Heart left ventricle (tissue), 16 donors: Measurements from ENCODE around the gene FAM228B. TPM values are rescaled to one million over a fixed set of nuclear protein-coding genes. Genes with fewer than 3 reads are reported as not detected.

ENCODE experiments used
- ATAC-seq, 4 donors: fragments of 200-7000 bp; cut with Tn5 transposase; one replicate each; pipeline ENCODE4 v1.9.1; 2020 to 2022; ENCODE audit warnings: moderate library complexity in 4 of 4, mild to moderate bottlenecking in 3 of 4, moderate number of reproducible peaks in 1 of 4
- DNase-seq, 5 donors: peaks; one replicate each; pipeline ENCODE4 v3.0.0-alpha.2; 2020
- H3K27ac ChIP-seq, 12 donors: fragments of 200-600 bp; sonication (generic) in 4 of 12; one replicate each; pipeline versions ENCODE4 v1.5.0 to v1.8.0; 2016 to 2022; ENCODE audit warnings: mild to moderate bottlenecking in 2 of 12
- H3K27me3 ChIP-seq, 9 donors: fragments of 200-600 bp; sonication (generic) in 2 of 9; one replicate each; pipeline versions ENCODE4 v1.5.1 to v1.8.0; 2016 to 2022; ENCODE audit warnings: mild to moderate bottlenecking in 3 of 9
- H3K36me3 ChIP-seq, 9 donors: fragments of 200-600 bp; sonication (generic) in 2 of 9; one replicate each; pipeline versions ENCODE4 v1.5.0 to v1.8.0; 2018 to 2022; ENCODE audit warnings: mild to moderate bottlenecking in 2 of 9
- H3K4me1 ChIP-seq, 12 donors: fragments of 200-600 bp; sonication (generic) in 4 of 12; one replicate each; pipeline versions ENCODE4 v1.5.0 to v1.8.0; 2016 to 2022; ENCODE audit warnings: mild to moderate bottlenecking in 3 of 12
- H3K4me3 ChIP-seq, 12 donors: fragments of 200-600 bp; sonication (generic) in 4 of 12; one replicate each; pipeline versions ENCODE4 v1.5.0 to v1.8.0; 2017 to 2022; ENCODE audit warnings: mild to moderate bottlenecking in 9 of 12, moderate library complexity in 4 of 12
- H3K9me3 ChIP-seq, 12 donors: fragments of 200-600 bp; sonication (generic) in 4 of 12; one replicate each; pipeline versions ENCODE4 v1.5.0 to v1.8.0; 2016 to 2022; ENCODE audit warnings: mild to moderate bottlenecking in 1 of 12
- POLR2A ChIP-seq, 2 donors: fragments of 450-650 bp; IDR thresholded peaks; one replicate each; pipeline ENCODE4 v1.6.1; 2017; ENCODE audit warnings: antibody characterized with exemption in 2 of 2, mild to moderate bottlenecking in 2 of 2, moderate library complexity in 2 of 2
- WGBS, 4 donors: extraction: QIAGEN DNeasy Blood & Tissue Kit in 2 of 4; methylation state at CpG; one replicate each; pipeline versions ENCODE4 v1.1.5 to v1.1.7; 2013 to 2018; 5-methylcytosine and 5-hydroxymethylcytosine counted together
- intact Hi-C, 10 donors: fragments of 100-400 bp; cut with DNase I; formaldehyde crosslinking; loops; one replicate each; pipeline versions ENCODE4 v1.11.1 to v1.14.2; 2022
- polyA plus RNA-seq, 2 donors: library from polyadenylated mRNA; stranded (reverse); fragments of 200-250 nt; gene quantifications; one replicate each; pipeline ENCODE4 v1.2.3, GENCODE V29; 2013
- total RNA-seq, 9 donors: library from RNA; depleted of rRNA in 2 of 9; stranded (reverse); fragments of >200 nt in 2 of 9; fragmentation: NEBNext Ultra II Directional in 3 of 9; extraction: Animal tissue kit (Norgen Biotek cat#: 25700) in 3 of 9; gene quantifications; one replicate each; pipeline versions ENCODE4 v1.1.0 to v1.2.4, GENCODE V29; 2016 to 2023
- TF ChIP-seq, protein P1 (sequence below), 12 donors: fragments of 200-600 bp; sonication (generic) in 4 of 12; IDR thresholded peaks; one replicate each; pipeline versions ENCODE4 v1.5.0 to v1.8.0; 2018 to 2022; ENCODE audit warnings: antibody characterized with exemption in 12 of 12, mild to moderate bottlenecking in 5 of 12
- donor health status: ischemic (EF 13 %, LVEDD 7.1; RV severe dilation, severe dysfunction).
- donor health status: healthy with polysubstance abuse.
- donor health status: DM: no; HTN: yes; CAD: no.
- donor health status: DM: no; HTN: no; CAD: no.
- donor health status: ischemic (EF 25% LVEDD 6.9; RV normal size, moderate dysfunction).
- donor health status: ischemic (EF 25% LVEDD 5.7; RV mildly dilated, moderate dysfunction).
- donor health status: healthy.
- donor health status: DM: yes; HTN: yes; CAD: no.
- donor health status: ischemic (EF 35%, LVEDD 5.7; RV mildly dilated, moderate dysfunction).
- donor health status: nonischemic (EF 11% LVEDD 7.7; RV severe dilation, severe dysfunction).
- donor health status: DM: yes; HTN: yes; CAD: no.
- donor health status: PGD.
- donor health status: ischemic (EF 29% LVEDD 5.4; RV normal size, mild dysfunction).
- donor health status: nonischemic (EF 23%, LVEDD 6.1; RV moderate dilation, normal function).

The FAM228B gene
- total and polyA plus RNA-seq, 11 donors, result 5.4 to 36.9 (median 21.2) TPM

DNA sequence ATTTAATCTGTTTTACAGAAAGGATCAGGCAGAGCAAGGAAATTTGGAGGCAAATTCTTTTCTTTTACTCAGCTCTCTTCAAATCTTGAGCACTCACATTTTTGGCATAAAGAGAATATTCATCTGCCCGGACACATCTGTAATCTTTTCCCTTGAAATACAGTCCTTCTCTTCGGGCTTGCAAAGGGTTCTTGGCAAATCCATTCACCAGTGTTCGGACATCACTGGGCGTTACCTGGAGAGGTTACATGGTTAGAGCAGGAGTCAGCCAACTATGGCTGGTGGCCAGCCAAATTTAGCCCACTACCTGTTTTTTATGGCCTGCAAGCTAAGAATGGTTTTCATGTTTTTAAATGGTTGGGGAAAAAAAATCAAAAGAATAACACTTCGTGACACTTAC lies 2.2 kb upstream of the FAM228B start:
- H3K27ac ChIP-seq, result no peak overlapping the region
- H3K9me3 ChIP-seq, result no peaks in the 10 kb centered on the region
- DNase-seq (no peak), ATAC-seq (no peak)
- no peak for TF ChIP-seq POLR2A (IDR thresholded peaks at IDR 0.05)
- TF ChIP-seq, protein P1, sequence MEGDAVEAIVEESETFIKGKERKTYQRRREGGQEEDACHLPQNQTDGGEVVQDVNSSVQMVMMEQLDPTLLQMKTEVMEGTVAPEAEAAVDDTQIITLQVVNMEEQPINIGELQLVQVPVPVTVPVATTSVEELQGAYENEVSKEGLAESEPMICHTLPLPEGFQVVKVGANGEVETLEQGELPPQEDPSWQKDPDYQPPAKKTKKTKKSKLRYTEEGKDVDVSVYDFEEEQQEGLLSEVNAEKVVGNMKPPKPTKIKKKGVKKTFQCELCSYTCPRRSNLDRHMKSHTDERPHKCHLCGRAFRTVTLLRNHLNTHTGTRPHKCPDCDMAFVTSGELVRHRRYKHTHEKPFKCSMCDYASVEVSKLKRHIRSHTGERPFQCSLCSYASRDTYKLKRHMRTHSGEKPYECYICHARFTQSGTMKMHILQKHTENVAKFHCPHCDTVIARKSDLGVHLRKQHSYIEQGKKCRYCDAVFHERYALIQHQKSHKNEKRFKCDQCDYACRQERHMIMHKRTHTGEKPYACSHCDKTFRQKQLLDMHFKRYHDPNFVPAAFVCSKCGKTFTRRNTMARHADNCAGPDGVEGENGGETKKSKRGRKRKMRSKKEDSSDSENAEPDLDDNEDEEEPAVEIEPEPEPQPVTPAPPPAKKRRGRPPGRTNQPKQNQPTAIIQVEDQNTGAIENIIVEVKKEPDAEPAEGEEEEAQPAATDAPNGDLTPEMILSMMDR (IDR thresholded peaks at IDR 0.05), result no peak
- WGBS, 4 donors, result 67 to 80% (median 71%) methylated on average over 5 of the region's 5 CpGs
- H3K4me3 ChIP-seq, result no peak overlapping the region
- peaks cover 0 to 6% (median 0%) of the 10 kb centered on the region in 9 donors for H3K36me3 ChIP-seq
- peaks cover 0 to 30% (median 16%) of the 10 kb centered on the region in 12 donors for H3K4me1 ChIP-seq
- intact Hi-C loops, result loop anchor here in 1 of 10 donors (5.0 kb wide), 1 partner anchor 34 kb away; no protein-coding TSS in a partner anchor
- H3K27me3 ChIP-seq, result no peaks in the 10 kb centered on the region

GRCh38 chr2:24121469-24121868 lies 1.8 kb upstream of the FAM228B start:
- peak overlapping the region in 1 of 12 donors; percentile 4 for H3K27ac ChIP-seq
- ATAC-seq (no peak), DNase-seq (no peak)
- no peak overlapping the region for H3K4me3 ChIP-seq
- peaks cover 0 to 30% (median 16%) of the 10 kb centered on the region in 12 donors for H3K4me1 ChIP-seq
- TF ChIP-seq, protein P1 (IDR thresholded peaks at IDR 0.05), result no peak
- no peak for TF ChIP-seq POLR2A (IDR thresholded peaks at IDR 0.05)
- H3K9me3 ChIP-seq, result no peaks in the 10 kb centered on the region
- intact Hi-C loops, result loop anchor here in 1 of 10 donors (5.0 kb wide), 1 partner anchor 34 kb away; no protein-coding TSS in a partner anchor
- WGBS, 4 donors, result 58 to 71% (median 64%) methylated on average over 4 of the region's 4 CpGs
- peaks cover 0 to 6% (median 0%) of the 10 kb centered on the region in 9 donors for H3K36me3 ChIP-seq
- no peaks in the 10 kb centered on the region for H3K27me3 ChIP-seq

DNA sequence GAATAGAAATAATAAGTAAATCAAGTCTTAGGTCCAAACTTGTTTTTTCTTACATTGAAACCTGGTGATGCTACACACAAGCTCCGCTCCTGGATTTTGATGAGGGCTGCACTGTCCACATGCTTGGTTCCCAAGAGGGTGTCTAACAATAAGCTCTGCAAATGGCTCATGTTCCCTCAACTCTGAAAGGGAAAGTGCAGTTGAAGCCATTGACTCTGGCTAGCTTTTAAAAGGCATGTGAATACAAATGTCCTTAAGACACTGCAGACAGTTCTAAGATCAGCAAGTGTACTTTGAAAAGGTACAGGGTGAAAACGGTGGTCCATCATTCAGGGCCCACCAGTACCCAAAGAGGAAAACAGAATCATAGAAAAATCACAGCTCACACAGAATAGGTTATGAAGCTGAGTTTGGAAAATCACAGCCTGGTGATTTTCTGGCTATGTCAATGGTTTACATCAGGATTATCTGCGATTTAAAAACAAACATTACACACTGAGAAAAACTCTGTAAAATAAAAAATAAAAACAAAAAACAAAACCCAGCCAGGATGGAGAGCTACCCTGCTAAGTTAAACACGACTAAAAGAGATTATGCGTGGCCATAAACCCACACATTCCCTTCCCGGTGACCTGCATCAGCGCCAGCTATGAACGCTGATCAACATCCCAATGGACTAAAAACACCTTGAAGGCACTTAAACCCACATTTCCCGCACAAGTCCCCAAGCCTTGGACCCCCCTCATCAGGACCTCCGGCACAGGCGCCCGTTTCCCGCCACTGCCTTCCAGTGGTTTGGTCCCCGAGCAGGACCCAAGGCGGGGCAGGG lies 689 bp upstream of the FAM228B start:
- Histone ChIP-seq H3K4me3 (peak overlapping the region; percentile 39 to 95 (median 83)), H3K4me1 (peaks cover 0 to 30% (median 16%) of the 10 kb centered on the region in 12 donors), H3K27ac (peak overlapping the region; percentile 83 to 97 (median 95)), H3K9me3 (no peaks in the 10 kb centered on the region), H3K27me3 (no peaks in the 10 kb centered on the region), H3K36me3 (peaks cover 0 to 6% (median 0%) of the 10 kb centered on the region in 9 donors)
- ATAC-seq (no peak), DNase-seq (no peak)
- intact Hi-C loops, result loop anchor here in 5 of 10 donors (2.0 to 5.0 kb wide), 2 partner anchors 35 to 38 kb away; partner anchors contain the start of gene TP53I3 (in 4 of the 5)
- WGBS, 4 donors, result 8 to 9% (median 9%) methylated on average over 15 of the region's 15 CpGs
- TF ChIP-seq POLR2A (IDR thresholded peaks at IDR 0.05), result no peak
- TF ChIP-seq, protein P1 (IDR thresholded peaks at IDR 0.05), result no peak

DNA sequence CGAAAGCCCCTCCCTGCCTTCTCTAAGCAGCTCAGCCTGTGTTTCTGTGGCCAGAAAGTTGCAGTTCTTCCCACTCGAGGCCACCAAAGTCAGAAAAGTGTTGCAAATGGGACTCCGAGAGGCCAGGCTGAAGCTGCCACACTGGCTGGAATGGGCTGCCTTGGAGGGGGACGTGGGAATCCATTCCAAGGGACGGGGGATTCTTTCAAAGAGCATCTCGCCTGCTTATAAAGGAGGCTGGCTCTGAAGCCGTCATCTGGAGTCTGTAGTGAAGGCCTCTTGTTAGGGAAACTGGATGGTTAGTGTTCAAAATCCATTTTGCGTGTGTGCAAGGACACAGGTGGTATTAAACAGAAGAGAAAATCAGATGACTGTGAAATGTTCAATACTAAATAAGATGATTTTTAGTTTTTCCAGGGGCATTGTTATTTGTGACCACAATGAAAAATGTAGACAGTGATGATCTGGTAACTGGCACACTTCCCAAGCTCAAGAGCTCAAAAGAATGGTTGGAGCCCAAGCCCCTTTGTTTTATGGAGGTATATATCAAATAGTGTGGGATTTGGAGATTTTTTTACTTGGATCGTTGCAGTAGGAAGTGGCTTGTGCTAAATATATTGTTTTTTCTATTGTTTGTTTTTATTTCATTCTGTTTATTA lies 782 bp downstream of the FAM228B start:
- H3K27ac ChIP-seq, result peak overlapping the region; percentile 83 to 97 (median 95)
- TF ChIP-seq, protein P1 (IDR thresholded peaks at IDR 0.05), result no peak
- no peak for TF ChIP-seq POLR2A (IDR thresholded peaks at IDR 0.05)
- no peaks in the 10 kb centered on the region for H3K9me3 ChIP-seq
- ATAC-seq (peak in 3 of 4 donors; percentile 1 to 15 (median 6)), DNase-seq (no peak)
- H3K27me3 ChIP-seq, result no peaks in the 10 kb centered on the region
- peak overlapping the region; percentile 39 to 95 (median 83) for H3K4me3 ChIP-seq
- 6 to 20% (median 9%) methylated on average over 7 to 9 of the region's 9 CpGs for WGBS, 4 donors
- H3K4me1 ChIP-seq, result peaks cover 0 to 30% (median 16%) of the 10 kb centered on the region in 12 donors
- intact Hi-C loops, result loop anchor here in 5 of 10 donors (2.0 to 5.0 kb wide), 2 partner anchors 37 to 39 kb away; partner anchors contain the start of gene TP53I3 (in 4 of the 5)
- no peaks in the 10 kb centered on the region for H3K36me3 ChIP-seq
